COLO829 (cell line): ENCODE measurements around the gene OGFOD3.

Experiments used
- DNase-seq: peaks from one replicate; pipeline ENCODE4 v3.0.0; 2012; ENCODE audit warnings: low spot score

OGFOD3 gene

GRCh38 chr17:82405051-82405450, 13.3 kb downstream of the OGFOD3 start:
- DNase-seq: no peak

GRCh38 chr17:82403662-82404660, 14.4 kb downstream of the OGFOD3 start:
- no peak for DNase-seq

GRCh38 chr17:82402865-82403264, 15.5 kb downstream of the OGFOD3 start:
- DNase-seq: no peak

GRCh38 chr17:82400830-82401229, 17.6 kb downstream of the OGFOD3 start:
- DNase-seq: no peak

- DNase-seq: no peak
Measured at GRCh38 chr17:82400206-82400605, 18.2 kb downstream of the OGFOD3 start.

GRCh38 chr17:82399601-82400101, 18.7 kb downstream of the OGFOD3 start:
- no peak for DNase-seq

GRCh38 chr17:82399041-82399441, 19.3 kb downstream of the OGFOD3 start:
- no peak for DNase-seq

GRCh38 chr17:82397449-82398335, 20.7 kb downstream of the OGFOD3 start:
- no peak for DNase-seq

- no peak for DNase-seq
Measured at GRCh38 chr17:82396601-82397435, 21.6 kb downstream of the OGFOD3 start.

GRCh38 chr17:82394278-82394677, 24.1 kb downstream of the OGFOD3 start:
- DNase-seq: no peak

- no peak for DNase-seq
Measured at GRCh38 chr17:82392941-82393340, 25.4 kb downstream of the OGFOD3 start.

GRCh38 chr17:82392209-82392920, 26.0 kb downstream of the OGFOD3 start:
- DNase-seq: no peak

- no peak for DNase-seq
Measured at GRCh38 chr17:82391496-82392066, 26.8 kb downstream of the OGFOD3 start.

- no peak for DNase-seq
Measured at GRCh38 chr17:82390860-82391435, 27.4 kb downstream of the OGFOD3 start.

- no peak for DNase-seq
Measured at GRCh38 chr17:82390015-82390859, 28.1 kb downstream of the OGFOD3 start.

GRCh38 chr17:82389379-82389778, 29.0 kb downstream of the OGFOD3 start:
- no peak for DNase-seq

- no peak for DNase-seq
Measured at GRCh38 chr17:82388922-82389283, 29.5 kb downstream of the OGFOD3 start.

GRCh38 chr17:82388223-82388921, 30.0 kb downstream of the OGFOD3 start:
- DNase-seq: no peak

GRCh38 chr17:82387705-82388106, 30.7 kb downstream of the OGFOD3 start:
- DNase-seq: no peak
